Measurements from ENCODE around the gene MTERF4. TPM values are rescaled to one million over a fixed set of nuclear protein-coding genes. Genes with fewer than 3 reads are reported as not detected.

The MTERF4 gene
- total RNA-seq, 2 donors from 2014 or later: 17.1 to 17.8 TPM

DNA sequence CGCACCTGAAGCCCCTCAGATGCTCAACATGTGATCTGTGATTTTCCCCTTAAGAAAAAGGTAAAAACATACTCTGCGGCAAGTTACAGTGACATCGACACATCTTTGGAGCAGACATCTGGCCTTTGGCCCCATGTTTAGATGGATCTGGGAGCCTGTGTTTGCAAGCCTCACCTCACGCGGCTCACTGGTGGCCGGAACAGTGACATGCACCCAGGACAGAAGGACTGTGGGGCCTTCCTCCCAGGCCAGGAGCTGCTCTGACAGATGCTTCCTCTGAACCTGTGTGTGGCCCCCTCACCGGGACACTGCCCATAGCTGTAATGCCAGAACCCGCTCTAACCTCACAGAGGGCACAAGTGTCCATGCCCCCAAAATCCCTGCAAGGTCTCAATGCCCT lies 34.1 kb upstream of the MTERF4 start:
- peak; percentile 53 for DNase-seq (ENCODE audit: low spot score)
- intact Hi-C loops (cut with DNase I): no loop called here

DNA sequence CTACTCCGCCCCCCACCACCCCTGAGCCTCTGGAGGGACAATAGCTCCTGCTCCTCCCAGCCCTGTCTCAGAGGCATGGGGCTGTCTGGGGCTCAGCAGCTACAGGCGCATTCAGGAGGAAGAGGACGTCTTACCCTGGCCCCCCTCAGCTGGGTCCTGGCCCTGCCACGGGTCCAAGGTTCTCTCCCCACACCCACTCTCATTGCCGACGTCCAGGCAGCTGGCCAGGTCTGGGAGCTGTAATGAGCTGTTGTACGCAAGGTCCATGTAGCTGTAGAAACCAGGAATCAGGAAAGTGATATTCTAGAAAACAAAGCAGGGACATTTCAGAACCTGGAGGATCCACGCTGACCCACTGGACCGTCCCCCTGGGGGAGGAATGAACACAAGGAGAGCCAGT lies 33.6 kb upstream of the MTERF4 start:
- peak; percentile 65 for DNase-seq (ENCODE audit: low spot score)
- intact Hi-C loops (cut with DNase I): no loop called here

- peak; percentile 71 for DNase-seq (ENCODE audit: low spot score)
Observed at GRCh38 chr2:241134711-241135110, 32.6 kb upstream of the MTERF4 start.

DNA sequence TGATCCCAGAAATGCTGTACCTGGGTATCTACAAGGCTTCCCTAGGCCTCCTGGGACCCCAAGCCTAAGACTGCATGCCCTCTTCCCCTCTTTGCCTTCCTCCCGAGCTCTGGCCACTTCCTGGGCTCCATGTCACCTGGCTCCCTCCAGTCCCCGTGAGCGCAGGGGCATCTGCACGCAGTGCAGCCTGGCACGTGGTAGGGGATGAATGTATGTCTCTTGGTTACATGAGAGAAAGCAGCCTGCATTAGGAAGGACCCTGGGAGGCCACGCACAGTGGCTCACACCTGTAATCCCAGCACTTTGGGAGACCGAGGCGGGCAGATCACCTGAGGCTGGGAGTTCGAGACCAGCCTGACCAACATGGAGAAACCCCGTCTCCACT lies 31.3 kb upstream of the MTERF4 start:
- DNase-seq (ENCODE audit: low spot score): peak; percentile 64
- intact Hi-C loops (cut with DNase I): no loop called here

More at GRCh38 chr2:241134711-241135110, 32.6 kb upstream of the MTERF4 start:
- intact Hi-C loops (cut with DNase I): no loop called here

DNA sequence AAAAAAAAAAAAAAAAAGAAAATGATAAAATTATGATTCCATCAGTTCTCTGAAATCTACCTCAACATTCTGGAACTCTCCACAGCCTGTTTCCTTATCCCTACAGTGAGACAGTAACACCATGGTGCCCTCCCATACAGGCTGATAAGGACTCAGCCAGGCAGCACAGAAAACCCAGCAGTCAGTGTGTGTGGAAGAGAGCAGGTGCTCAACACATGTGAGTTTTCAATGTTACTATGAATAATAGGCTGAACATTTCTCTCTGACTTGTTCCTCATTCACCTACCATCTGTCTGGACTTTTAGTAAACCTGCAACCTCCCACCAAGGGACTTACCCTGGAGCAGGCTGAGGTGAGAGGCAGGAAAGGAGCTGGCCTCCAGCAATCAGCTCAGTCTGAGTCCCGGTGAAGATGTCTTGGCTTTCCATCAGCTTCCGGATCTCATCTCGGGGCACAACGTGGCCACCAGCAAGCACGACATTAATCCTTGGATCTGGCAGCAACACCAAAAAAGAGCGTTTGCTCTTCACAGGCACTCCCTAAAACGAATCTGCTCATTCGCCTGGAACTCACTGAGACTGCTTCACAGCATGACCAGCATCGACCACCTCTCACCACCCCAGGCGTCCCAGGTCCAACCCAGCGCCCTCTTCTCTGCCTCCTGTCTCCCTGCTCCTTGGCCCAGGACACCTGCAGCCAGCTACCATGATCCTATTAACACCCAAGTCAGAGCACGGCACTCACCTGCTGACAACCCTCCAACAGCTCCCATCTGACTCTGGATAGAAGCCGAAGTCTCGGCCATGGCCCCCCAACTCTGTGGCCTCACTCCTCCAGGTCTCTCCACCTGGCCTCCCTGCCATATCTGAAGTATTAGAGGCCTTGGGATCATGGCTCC lies 30.7 kb upstream of the MTERF4 start:
- DNase-seq (ENCODE audit: low spot score): peak; percentile 60
- intact Hi-C loops (cut with DNase I): no loop called here

DNA sequence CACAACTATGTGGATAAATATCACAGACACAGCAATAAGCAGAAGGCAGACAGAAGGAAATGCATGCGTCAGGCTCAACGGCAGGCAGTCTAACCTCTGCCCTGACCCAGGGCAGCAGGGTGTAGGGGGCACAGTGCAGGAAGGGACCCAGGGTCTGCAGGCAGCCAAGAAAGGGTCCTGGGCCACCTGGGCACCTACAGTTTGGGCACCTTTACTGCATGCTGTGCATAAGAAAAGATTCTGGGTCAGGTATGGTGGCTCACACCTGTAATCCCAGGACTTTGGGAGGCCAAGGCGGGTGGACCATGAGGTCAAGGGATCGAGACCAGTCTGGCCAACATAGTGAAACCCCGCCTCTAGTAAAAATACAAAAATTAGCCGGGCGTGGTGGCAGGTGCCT lies 29.4 kb upstream of the MTERF4 start:
- intact Hi-C loops (cut with DNase I): no loop called here
- peak; percentile 53 for DNase-seq (ENCODE audit: low spot score)

DNA sequence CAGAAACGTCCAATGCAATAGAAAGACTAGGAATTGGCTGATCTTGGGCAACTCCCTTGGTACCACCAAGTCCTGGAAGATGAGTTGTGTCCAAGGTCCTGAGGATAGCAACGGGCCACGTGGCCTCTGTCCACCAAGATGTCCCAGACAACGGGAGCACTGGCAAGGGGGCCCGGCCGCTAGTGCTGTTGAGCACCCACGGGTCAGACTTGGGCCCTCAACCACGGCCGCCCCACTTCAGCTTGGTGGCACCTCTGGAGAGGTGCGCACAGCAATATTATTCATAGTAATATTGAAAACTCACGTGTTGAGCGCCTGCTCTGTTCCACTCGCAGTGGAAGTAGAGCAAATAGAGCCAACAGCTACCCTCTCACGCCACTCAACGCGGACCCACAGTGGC lies 28.2 kb upstream of the MTERF4 start:
- intact Hi-C loops (cut with DNase I): no loop called here
- peak; percentile 71 for DNase-seq (ENCODE audit: low spot score)

- DNase-seq (ENCODE audit: low spot score): peak; percentile 59
Observed at GRCh38 chr2:241129086-241129871, 27.2 kb upstream of the MTERF4 start.

DNA sequence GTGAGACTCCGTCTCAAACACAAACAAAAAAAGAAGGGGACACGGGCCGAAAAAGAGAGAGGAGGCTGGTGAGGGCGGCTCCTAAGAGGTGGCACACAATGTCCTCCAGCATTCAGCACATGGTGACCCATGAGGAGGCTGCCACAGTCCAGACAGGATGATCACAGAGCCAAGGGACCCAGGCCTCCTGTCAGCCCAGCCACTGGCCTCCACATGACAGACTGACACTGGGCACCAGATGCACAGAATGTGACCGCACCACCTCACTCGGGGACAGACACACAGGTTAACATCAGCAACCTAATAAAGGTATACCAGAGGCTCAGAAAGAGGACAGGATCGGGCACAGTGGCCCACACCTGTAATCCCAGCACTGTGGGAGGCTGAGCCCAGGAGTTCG lies 26.2 kb upstream of the MTERF4 start:
- peak; percentile 51 for DNase-seq (ENCODE audit: low spot score)
- intact Hi-C loops (cut with DNase I): no loop called here

More at GRCh38 chr2:241129086-241129871, 27.2 kb upstream of the MTERF4 start:
- intact Hi-C loops (cut with DNase I): no loop called here

GRCh38 chr2:241126771-241127202 lies 24.7 kb upstream of the MTERF4 start:
- intact Hi-C loops (cut with DNase I): no loop called here
- peak; percentile 78 for DNase-seq (ENCODE audit: low spot score)

DNA sequence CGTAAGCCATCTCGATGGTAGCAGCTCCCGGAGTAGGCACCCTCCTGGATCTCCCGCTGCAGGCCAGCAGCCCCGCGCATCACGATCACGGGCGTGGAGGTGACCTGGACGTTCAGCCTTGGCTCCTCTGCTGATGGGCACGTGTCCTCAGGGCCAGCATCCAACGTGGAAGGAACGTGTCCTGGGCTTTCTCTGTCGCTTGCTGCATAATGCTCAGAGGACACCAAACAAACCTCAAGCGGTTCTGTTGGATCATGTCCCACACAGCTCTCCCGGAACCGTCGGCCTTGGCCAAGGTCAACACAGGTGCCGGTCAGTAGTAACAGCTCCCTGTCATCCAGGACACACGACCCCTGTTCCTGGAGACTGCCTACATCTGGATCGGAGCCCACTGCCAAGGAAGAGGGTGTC lies 24.1 kb upstream of the MTERF4 start:
- peak; percentile 79 for DNase-seq (ENCODE audit: low spot score)

DNA sequence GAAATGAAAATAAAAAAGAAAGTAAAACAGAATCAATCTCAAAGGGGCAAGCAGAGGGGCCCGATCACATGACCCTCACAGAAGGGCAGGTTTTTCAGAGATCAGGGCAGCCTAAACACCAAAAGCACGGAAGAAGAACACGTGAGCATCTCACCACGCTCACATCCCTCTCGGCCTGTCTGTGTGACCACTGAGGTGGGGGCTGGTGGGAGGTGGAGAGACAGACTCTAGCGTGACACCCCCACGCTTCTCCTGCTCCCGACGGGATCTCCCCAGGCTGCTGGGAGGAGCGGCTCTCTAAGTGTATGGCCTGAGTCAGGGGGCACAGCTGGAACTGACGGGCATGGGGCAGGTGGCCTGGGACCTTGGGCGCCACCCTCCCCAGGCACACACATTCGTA lies 23.5 kb upstream of the MTERF4 start:
- peak; percentile 72 for DNase-seq (ENCODE audit: low spot score)
- intact Hi-C loops (cut with DNase I): no loop called here

More for the DNA sequence above, 24.1 kb upstream of the MTERF4 start:
- intact Hi-C loops (cut with DNase I): no loop called here

GRCh38 chr2:241123816-241124536 lies 21.9 kb upstream of the MTERF4 start:
- DNase-seq (ENCODE audit: low spot score): peak; percentile 67
- intact Hi-C loops (cut with DNase I): no loop called here

DNA sequence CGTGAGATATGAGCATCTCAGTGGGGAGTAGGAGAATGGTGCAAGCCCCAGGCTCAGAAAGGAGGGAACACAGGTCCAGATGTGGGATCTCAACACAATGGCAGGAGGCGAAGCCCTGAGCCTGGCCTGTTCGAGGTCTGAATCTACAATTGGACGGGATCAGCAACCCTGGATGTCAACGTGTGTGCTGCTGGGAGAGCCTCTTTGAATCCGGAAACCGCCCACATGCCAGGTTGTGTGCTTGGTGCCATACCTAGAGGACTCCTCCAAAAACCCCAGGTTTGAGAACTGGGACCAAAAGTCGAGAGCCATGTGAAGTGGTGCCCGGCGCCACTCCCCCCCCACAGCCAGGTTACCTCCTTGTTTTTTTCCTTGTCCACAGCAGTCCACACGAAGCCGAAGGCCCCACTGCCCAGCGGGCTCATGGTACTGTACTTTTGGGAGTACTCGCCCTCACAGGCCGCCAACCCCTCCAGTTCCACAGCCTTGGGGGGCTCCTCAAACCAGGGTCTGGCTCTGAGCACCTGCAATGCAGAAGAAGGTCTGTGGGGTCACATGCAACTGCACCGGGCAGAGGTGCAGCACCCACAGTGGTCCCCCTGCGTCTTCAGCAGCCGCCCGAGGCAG lies 20.4 kb upstream of the MTERF4 start:
- peak; percentile 59 for DNase-seq (ENCODE audit: low spot score)
- intact Hi-C loops (cut with DNase I): no loop called here

DNA sequence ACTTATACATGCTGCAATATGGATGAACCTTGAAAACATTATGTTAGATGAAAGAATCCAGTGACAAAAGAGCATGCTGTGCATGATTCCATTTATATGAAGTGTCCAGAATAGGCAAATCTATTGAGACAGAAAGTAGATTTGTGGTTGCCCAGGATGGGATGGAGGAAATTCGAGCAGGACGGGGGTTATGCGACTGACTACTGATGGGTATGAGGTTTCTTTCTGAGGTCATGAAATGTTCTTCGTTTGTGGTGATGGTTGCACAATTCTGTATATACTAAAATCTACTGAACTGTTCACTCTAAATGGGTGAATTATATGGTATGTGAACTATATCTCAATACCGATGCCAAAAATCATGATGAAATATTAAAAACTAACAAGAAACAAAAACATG lies 18.9 kb upstream of the MTERF4 start:
- DNase-seq (ENCODE audit: low spot score): no peak
- intact Hi-C loops (cut with DNase I): no loop called here

- DNase-seq (ENCODE audit: low spot score): no peak
- intact Hi-C loops (cut with DNase I): no loop called here
Observed at GRCh38 chr2:241120440-241120839, 18.4 kb upstream of the MTERF4 start.

DNA sequence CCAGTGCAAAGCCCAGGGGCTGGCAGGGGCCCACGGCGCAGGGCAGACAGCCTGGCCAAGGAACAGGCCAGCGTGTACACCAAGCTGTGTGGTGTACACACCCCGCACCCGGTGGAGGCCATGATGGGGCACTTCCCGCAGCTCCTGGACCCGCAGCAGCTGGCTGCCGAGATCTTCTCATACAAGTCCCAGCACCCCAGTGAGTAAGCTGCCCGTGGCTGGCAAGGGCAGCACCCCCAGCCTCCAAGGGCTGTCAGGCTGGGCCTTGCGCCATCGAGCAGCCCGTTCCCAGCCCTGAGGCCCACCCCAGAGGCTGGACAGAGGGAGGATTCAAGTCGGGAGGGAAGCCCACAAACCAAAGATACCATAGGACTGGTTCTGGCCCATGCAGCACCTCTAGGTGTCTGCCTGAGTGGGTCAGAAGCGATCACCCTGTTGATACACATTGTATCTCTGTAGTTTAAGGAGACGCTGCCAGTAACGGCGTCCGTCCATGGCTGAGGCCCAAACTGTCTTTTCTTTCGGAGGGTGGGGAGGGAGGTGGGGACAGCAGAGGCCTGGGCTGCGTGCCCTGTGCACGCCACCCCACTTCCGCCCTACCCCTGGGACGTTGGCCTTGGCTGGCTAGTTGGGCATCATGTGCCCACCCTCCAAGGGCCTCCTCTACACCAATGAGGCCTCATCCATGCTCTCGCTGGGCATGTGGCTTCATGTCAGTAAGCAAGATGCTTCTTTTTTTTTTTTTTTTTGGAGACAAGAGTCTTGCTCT lies 16.8 kb upstream of the MTERF4 start:
- intact Hi-C loops (cut with DNase I): no loop called here
- DNase-seq (ENCODE audit: low spot score): peak; percentile 69
